Fibroblast of the conjunctiva (primary cell): ENCODE data around the gene FBXO31.
"Not testable (repeated sequence)": the region's sequence is repeated elsewhere in the genome, so short reads cannot be mapped to it uniquely, and the experiment has no call there.

ENCODE experiments used
- DNase-seq: peaks from one replicate; pipeline ENCODE4 v3.0.0-alpha.2; 2010; ENCODE audit warnings: low read depth

Gene FBXO31

DNA sequence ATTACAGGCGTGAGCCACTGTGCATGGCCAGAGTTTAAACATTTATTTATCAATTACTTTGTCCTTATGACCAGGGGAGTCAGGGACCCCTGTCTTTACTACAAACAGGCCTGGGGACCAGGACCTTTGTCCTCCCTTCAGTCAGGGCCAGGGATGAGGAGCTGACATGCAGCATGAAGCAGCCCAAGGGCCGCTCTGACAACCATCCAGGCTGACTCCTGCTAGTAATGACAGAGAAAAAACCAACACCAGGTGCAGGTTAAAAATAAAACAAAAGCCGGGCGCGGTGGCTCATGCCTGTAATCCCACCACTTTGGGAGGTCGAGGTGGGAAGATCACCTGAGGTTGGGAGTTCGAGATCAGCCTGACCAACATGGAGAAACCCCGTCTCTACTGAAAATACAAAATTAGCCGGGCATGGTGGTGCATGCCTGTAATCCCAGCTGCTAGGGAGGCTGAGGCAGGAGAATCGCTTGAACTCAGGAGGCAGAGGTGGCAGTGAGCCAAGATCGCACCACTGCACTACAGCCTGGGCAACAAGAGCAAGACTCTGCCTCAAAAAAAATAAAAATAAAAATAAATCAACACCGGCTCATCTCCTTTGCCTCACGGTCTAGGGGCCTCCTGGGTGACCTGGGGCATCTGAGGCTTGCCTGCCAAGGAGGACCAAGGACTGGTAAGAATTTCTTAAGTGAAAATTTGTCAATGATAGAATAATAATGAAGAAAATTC, 20.6 kb downstream of the FBXO31 start:
- not testable (repeated sequence) for DNase-seq

DNA sequence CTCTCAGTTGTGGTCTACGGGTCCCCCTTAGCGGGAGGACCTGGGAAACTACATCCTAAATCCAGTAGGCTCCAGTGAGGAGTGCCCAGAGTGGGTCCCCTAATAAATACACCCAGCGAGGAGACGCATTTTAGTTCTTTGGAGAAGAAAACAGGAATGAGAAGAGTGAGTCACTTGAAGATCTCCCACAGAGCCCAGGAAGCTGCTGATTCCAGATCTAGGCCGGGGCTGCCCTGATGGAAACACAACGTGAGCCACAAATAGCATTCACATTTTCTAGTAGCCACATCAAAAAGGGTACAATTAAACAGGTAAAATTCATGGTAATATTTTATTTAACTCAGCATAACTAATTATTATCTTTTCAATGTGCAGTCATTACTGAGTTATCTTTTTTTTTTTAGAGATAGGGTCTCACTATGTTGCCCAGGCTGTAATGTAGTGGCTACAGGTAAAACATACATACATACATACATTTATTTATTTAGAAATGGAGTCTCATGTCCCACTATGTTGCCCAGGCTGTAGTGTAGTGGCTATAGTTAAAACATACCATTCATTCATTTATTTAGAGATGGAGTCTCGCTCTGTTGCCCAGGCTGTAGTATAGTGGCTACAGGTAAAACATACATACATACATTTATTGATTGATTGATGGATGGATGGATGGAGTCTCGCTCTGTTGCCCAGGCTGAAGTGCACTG, 21.5 kb downstream of the FBXO31 start:
- DNase-seq: no peak

GRCh38 chr16:87360862-87361610, 22.5 kb downstream of the FBXO31 start:
- no peak for DNase-seq

DNA sequence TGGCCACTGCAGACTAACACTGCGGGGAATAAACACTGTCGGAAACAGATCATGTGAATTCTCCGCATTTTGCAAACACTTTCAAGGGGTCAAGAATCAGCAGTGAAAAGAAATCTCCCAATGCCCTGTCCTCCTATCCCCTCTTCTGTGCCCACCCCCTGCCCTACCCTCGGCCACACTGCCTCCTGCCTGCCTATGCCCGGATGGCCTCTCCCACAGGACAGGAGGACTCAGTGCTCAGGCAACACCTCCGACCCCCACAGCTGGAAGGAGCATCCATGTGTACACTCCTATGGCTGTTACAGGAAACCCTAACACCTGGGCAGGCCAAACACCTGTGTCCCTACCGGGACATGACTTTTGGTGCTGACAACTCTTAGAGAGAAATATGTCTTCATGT, 24.5 kb downstream of the FBXO31 start:
- DNase-seq: no peak

GRCh38 chr16:87358696-87359095, 24.9 kb downstream of the FBXO31 start:
- DNase-seq: no peak

GRCh38 chr16:87358250-87358649, 25.3 kb downstream of the FBXO31 start:
- no peak for DNase-seq

DNA sequence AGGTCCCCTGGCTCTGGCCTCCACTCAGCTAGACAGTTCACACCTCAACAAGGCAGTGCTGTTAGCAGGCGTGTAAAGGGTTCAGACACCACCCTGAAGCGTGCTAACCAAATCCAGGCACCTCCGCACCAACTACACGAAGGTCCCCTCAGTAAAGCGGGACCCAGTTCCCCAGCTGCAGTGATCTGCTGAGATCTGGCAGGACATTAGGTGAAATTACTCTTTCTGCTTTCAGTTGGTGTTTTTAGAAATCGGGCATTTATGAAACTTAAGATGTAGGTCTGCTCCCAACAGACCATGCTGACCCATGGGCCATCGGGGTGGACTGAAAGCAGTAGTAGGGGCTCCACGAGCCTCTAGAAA, 27.1 kb downstream of the FBXO31 start:
- no peak for DNase-seq

DNA sequence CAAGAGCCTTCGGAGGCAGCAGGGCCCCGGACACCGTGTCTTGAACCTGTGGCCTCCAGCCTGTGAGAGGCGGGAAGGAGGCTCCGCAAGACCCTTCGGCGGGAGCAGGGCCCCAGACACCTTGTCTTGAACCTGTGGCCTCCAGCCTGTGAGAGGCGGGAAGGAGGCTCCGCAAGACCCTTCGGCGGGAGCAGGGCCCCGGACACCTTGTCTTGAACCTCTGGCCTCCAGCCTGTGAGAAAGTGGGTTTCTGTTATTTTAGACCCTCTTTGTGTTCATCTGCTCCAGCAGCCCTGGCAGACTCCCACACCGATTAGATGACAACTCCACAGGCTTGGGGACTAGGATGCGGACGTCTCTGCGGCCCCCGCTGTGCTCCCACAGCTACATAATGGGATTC, 30.0 kb downstream of the FBXO31 start:
- DNase-seq: no peak

DNA sequence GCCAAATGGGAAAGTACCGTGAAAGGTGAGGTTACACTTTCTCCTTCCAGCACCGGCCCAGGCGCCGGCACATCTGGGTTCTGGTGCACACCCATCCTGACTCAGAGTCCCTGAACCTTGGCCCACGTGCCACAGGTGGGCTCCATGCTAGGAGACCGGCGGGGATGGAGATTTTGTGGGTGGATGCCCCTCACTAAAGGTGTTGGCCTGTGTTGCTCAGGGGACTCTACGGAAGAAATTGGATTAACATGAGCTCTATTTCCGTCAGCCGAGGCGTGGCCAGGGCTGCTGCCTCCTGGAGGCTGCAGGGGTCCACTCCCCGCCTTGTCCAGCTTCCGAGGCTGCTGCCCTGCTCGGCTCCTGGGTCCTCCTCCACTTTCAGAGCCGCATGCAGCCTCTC, 30.8 kb downstream of the FBXO31 start:
- no peak for DNase-seq

- no peak for DNase-seq
These were observed 32.3 kb downstream of the FBXO31 start for GRCh38 chr16:87351320-87351698.

DNA sequence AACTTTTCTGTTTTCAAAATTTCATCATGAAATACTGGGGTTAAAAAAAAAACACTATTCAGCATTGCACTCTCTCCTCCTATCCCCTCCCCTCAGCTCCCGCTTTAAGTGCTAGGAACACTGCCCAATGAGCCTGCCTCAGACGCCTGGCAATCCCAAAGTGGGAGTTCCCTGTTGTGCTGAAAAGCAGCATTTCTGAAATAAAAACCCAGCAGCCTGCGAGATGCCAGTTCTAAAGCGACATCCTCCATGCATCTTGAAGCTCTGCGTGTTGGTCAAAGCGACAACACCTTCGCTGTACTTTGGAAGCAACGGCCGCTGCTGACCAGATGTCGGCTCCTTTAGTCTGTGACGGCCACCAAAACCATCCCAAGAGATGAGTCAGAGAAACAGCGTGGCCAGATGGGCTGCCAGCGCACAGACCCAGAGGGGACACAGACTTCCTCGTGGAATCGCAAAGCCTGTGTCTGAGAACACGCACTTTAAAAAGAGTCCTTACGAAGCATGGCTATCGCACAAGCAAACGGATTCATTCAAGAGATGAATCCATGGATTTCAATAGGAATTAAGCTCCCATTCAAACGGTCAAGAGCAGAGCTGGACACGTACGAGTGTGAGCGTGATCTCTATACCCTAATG, 32.8 kb downstream of the FBXO31 start:
- no peak for DNase-seq

- no peak for DNase-seq
These were observed 33.5 kb downstream of the FBXO31 start for GRCh38 chr16:87350031-87350430.

DNA sequence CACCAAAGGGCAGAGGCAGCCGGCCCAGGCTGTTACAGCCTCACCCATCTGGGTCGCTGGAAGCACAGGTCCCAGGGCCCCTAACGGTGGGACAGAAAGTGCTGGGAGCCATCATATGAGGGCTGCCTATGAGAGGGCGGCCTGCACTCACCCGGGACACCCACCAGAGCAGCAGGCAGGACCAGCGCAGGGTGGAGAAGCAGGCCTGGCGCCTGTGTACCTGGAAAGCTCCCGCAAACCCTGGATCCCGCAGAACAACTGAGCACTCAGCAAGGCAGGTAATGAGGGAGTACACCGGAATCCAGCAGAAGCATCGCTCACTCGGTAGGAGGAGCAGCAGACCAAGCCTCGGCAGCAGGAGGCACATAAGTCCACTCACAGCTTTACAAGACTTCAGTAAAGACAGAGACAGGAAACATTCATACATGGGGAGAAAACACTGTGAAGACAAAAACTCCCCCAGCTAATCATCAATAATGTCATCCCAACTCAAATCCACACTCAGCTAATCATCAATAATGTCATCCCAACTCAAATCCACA, 34.9 kb downstream of the FBXO31 start:
- no peak for DNase-seq

DNA sequence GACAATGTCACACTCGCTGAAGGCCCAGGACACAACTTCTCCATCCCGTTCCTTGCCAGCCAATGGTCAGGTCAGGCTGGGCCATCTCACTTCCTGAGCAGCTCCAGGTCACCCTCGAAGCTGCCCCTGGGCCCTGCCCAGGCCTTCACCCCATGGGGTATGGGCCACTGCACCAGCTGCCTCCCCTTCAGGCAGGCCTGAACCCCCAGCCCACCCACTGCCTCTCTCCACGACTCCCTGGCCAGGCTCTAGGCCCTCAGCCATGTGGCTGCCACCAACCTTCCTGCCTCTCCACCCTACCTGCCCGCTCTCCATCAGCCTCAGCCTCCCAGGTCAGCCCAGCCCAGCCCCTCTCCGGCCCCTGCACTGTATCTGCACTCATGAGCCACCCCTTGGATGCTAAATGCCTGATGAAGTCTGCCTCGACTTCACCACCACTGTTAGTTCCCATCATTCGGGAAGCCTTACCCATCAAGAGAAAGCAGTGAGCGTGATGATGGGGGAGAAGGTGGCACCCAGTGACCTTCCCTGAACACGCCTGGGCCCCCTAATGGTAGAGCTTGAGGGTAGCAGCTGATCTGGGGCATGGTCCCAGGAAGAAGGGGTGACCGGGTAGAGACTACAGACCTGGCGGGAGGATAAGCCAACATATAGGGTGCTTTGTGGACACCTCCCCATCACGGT, 35.5 kb downstream of the FBXO31 start:
- no peak for DNase-seq

- no peak for DNase-seq
These were observed 37.0 kb downstream of the FBXO31 start for GRCh38 chr16:87346517-87347060.

- DNase-seq: no peak
These were observed 37.7 kb downstream of the FBXO31 start for GRCh38 chr16:87345726-87346424.

DNA sequence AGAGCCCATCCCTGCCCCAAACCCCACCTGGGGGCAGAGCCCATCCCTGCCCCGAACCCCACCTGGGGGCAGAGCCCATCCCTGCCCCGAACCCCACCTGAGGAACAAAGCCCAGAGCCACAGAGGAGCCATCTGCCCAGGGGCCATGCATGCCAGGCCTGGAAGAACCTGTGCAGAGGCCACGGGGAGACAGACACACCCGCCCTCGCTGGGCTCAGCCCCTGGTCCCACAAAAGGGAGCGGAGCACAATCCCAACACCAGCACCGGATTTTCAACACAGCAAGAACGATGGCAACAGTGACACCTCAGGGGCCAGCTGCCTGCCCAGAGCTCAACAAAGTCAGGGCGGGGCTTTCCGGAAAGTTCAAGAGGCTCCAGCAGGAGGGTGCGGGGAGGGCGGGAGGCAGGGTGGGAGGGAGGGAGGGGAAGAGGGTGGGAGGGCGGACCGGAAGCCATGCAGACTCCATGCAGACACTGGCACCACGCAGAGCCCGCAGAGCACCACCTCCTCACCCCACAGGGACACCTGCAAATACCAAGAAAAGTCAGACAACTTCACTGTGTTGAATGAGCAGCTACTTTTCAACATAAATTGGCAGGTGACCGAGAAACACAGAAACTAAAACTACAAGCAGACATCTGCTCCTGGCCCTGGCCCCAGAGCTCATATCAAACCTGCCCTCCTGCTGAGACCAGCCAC, 38.5 kb downstream of the FBXO31 start:
- no peak for DNase-seq

GRCh38 chr16:87344165-87344930, 39.2 kb downstream of the FBXO31 start:
- DNase-seq: no peak

DNA sequence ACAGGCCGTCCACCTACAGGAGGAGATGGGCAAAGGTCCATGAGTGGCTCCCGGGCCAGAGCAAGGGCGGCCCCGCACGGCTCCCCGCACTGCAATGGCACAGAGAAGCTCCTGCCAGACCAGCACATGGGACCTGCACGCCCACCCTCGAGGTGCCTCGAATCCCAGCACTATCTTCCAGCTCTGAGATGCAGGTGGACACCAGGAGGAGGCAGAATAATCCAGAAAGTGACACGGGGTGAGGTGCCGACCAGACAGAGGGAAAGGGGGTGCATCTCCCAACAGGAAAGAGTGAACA, 39.9 kb downstream of the FBXO31 start:
- no peak for DNase-seq
